Hematopoietic multipotent progenitor cell treated with erythropoietin and hydrocortisone succinate and interleukin-3 and kit ligand, for 4 days (in vitro differentiated cells): ENCODE data around the gene TMED1.

Source experiments
- DNase-seq: peaks from one replicate; pipeline ENCODE4 v3.0.0-alpha.2; 2015

Gene TMED1

DNA sequence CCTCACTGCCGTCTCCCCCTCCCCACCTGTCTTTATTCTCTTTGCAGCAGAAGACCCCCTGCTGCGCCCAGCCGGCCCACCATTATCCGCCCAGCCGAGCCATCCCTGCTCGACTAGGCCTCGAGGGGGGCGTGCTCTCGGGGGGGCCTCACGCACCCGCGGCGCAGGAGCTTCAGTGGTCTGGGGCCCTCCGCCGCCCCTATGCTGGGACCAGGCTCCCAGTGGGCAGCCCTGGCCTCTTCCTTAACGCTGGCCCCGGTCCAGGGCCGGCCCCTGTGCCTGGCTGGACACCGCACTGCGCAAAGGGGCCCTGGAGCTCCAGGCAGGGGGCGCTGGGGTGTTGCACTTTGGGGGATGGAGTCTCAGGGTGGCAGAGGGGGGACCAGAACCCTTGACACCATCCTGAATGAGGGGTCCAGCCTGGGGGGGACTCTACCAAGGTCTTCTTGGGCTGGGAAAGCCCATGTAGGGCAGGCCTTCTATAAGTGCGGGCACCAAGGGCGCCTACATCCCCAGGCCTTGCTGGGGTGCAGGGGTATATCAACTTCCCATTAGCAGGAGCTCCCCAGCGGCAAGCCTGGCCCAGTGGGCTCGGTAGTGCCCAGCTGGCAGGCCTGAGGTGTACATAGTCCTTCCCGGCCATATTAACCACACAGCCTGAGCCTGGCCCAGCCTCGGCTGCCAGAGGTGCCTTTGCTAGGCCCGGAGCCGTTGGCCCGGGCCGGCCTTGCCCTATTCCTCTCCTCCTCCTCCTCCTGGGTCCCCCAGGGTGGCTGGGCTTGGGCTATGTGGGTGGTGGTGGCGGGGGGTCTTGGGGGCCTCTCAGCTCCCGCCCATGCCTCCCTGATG lies 4.9 kb downstream of the TMED1 start:
- DNase-seq, result no peak

DNA sequence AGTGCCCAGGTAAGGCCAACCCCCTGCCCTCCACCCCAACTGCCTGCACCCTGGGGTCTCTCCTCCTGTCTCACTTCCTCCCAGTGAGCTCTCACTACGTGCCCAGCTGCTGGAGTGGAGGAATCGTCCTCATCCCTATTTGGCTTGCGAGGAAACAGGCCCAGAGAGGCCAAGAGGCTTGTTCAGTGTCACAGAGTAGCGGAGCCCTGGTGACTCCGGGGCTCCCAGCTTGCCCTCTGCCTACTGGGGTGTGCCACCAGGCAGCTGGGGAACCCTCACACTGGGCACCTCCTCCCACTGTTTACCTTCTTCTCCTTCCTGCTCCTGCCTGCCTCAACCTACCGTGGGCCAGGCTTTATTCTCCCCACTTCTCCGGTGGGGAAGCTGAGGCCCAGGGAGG lies 5.6 kb downstream of the TMED1 start:
- no peak for DNase-seq

DNA sequence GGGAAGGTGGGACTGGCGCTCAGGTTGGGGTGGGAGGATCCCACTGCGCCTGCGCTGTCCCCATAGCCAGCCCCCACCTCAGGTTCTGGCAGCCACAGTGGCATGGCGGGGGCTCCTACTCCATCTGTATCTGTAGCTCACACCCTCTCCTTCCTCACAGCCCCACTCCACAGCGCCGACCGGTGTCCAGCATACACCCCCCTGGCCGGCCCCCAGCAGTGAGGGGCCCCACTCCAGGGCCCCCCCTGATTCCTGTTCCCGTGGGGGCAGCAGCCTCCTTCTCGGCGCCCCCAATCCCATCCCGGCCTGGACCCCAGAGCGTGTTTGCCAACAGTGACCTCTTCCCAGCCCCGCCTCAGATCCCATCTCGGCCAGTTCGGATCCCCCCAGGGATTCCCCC lies 6.0 kb downstream of the TMED1 start:
- DNase-seq, result no peak

DNA sequence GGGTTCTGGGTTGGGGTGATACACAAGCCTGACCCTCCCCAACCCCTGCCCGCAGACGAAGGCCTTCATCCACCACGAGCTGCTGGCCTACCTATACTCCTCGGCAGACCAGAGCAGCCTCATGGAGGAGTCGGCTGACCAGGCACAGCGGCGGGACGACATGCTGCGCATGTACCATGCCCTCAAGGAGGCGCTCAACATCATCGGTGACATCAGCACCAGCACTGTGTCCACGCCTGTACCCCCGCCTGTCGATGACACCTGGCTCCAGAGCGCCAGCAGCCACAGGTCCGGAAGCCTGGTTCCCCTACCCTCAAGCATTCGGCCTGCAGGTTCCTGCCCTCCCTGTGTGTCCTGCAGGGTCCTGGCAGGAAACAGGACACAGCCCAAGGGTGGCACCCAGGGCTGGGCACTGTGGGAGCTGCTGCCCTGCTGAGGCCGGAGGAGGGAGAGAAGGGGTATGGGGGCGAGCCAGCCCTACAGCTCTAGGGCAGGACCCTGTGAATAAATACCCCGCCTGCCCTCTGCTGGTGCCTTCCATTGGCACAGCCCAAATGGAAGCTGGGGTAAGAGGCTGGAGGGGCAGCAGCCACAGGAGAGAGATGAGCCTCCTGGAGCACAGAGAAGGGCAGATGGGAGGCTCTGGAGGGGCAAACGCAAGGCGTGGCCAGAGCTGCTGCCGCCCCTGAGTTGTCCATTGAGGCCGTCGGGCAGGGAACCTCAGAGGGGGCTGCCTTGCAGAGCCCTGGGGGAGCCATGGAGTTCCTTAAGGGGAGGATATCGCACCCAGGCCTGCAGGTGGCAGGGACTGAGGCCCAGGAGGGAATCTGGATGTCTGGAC lies 6.8 kb downstream of the TMED1 start:
- DNase-seq, result peak; percentile 62

DNA sequence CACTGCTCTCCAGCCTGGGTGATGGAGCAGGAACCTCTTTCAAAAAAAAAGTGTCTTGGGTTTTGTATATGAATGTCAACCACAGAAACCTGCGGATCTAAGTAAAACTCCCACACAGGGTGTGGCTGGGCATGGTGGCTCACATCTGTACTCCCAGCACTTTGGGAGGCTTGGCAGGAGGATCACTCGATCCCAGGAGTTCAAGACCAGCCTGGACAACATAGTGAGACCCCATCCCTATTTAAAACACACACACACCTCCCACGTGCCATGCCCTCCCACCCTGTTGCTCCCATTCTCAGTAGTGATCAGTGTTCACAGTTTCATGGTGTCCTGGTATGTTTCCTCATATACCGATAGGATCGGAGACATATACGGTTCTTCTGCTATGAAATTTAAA lies 9.2 kb downstream of the TMED1 start:
- DNase-seq, result no peak

DNA sequence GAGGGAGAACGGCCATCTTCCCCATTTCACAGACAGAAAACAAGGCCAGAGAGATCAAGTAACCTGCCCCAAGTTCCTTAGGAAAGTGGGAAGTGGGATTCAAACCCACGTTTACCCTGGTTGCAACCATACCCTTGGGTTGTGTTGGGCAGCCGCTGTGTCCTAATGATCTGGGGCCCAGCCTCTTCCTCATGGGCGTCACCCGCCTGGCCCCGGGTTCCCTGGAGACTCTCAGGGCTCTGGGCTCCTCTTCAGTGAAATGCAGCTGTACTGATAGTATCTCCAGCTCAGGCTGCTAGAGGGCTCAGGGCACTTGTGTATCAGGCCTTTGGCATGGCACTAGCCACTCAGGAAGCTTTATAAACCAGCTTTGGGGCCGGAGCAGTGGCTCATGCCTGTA lies 9.8 kb downstream of the TMED1 start:
- DNase-seq, result peak; percentile 59

DNA sequence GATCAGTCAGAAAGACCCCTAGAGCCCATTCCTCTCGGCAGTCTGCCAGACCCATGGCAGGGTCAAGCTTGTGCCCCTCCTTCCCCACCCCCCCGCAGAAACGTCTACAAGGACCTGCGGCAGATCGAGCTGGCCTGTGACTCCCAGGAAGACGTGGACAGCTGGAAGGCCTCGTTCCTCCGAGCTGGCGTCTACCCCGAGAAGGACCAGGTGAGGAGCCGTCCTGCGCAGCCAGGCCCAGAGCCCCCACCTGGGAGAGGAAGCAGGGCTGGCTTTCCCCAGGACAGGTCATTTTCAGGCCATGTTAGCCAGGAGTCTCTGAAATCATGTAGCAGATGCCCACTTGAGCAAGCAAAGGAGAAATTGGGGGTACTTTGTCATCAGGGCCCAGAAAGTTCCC lies 12.3 kb downstream of the TMED1 start:
- no peak for DNase-seq

DNA sequence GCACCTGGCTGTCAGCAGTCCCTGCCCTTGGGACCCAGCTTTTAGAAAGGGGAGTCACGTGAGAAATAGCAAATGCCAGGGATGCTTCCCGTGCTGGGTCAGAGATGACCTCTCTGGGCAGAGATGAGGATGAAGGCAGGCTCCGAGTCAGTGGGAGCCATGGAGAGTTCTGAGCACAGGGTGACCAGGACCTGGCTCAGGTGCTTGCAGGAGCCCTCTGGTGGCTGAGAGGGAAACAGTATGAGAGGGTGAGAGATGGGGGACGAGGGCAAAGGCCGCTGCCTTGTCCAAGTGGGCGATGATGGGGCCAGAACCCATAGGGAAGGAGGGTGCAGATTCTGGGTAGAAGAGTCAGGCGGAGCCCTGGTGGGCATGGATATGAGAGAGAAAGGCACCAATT lies 15.8 kb downstream of the TMED1 start:
- DNase-seq, result no peak

DNA sequence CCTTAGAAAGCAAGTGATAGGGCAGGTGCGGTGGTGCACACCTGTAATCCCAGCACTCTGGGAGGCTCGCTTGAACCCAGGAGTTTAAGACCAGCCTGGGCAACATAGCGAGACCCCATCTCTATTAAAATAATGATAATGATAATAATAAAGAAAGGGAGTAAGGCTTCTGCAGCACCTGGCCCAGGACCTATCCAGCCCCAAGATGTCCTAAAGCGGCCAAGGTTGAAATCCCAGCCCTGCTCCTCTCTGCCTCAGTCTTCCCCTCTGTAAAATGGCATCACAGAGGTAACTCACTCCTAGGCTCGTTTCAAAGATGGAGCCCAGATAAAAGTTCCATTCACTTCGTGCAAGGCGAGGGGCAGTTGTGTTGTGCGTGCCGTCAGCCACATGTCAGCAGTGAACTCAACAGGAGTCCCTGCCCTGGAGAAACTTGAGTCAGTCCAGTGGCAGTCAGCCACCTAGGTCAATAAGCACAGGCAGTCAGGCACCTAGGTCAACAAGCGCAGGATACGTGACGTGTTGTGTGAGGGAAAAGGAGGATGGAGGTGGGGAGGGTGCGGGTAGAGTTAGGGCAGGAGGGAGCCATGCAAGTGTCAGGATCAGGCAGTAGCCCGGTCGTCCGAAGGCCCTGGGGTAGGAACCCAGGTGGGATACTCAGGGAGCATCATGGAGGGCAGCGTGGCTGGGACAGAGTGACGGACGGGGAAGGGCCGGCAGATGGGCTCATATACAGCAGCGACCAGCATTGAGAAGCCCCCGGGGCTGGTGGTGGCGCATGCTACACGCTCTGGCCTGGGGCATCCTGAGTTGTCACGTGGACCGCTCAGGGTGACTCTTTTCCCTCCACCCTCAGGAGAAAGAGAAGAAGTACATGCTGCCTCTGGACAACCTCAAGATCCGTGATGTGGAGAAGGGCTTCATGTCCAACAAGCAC lies 16.6 kb downstream of the TMED1 start:
- no peak for DNase-seq

DNA sequence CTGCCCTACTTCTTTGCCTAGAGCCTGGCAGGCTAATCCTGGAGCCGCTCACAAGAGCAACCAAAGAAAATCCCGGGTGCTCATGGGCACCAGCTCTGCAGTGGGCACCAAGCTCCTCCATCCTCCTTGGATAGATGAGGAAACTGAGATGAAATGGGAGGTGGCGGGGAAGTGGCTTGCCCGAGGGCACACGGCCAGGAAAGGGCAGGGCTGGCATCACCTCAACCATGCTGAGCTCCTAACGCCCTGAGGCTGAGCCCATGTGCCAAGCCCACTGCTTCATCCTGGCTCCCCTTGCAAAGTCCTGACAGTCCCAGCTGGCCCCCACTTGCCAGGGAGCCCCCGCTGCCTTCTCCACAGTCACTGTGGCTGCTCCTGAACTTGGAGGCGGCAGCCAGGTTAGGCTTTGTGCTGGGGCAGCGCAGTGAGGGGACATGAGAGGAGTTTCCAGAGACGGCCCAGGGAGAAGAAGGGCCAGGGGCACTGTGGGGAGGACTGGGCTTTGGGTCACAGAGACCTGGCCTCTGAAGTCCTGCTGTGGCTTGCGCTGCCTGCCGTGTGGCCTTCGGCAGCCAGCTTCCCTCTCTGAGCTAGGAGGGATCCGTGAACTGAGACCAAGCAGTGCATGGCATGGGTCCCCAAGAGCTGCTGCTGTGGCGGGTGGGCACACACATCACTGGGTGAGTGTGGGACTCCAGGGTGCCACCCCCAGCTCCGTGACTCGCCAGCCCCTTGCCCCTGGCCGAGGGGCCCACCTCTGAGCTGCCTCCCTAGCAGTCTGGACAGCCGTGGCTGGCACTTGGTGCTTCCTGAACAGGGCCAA lies 17.5 kb downstream of the TMED1 start:
- no peak for DNase-seq

DNA sequence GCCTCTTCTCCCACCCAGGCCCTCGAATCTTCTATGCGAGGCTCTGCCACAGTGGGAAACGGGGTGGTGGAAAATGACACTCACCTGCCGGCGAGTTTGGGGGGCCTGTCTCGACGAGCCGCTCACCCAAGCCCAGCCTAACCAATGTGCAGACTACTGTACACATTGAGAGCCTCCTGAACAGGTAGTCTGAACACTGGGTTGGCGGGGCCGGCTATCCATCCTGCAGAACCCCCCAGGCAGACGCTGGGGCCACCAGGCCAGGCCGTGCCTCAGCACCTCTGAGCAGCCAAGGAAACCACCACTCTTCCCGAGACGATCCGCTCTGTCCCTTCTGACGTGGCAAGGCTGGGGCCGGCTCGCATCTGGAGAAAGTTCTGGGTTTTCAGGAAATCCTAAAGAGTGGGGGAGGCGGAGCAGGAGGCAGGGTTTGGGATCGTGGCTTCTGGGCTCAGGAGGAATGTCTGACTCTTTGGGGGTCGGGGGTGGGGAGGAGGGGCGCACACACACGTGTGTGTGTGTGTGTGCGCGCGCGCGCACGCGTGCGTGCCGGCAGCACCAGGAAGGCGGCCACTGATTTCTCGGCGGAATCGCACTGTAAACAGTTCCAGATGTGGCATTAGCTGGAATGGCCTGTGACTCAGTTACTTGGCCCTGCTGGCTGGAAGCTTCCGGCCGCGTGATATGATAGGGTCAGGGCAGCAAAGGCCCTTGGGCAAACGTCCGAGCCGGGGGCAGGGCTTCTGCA lies 18.5 kb downstream of the TMED1 start:
- no peak for DNase-seq

DNA sequence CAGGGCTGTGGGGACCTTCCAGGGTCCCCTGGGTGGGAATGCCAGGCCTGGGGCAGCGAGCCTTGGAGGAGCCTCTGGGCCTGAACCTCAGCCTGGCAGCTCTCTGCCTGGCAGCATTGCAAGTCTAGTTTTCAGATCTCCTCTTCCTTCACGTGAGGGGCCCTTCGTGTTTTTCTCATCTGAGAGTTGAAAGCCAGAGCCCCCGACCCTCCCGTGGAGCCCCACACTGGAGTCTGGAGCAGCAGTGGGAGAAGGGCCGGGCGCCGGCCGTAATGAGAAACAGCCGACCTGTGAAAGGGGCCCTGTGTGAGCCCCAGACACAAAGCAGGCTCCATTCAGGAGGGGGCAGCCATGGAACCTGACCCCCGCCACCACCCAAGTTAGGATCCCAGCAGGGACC lies 19.3 kb downstream of the TMED1 start:
- DNase-seq, result no peak

DNA sequence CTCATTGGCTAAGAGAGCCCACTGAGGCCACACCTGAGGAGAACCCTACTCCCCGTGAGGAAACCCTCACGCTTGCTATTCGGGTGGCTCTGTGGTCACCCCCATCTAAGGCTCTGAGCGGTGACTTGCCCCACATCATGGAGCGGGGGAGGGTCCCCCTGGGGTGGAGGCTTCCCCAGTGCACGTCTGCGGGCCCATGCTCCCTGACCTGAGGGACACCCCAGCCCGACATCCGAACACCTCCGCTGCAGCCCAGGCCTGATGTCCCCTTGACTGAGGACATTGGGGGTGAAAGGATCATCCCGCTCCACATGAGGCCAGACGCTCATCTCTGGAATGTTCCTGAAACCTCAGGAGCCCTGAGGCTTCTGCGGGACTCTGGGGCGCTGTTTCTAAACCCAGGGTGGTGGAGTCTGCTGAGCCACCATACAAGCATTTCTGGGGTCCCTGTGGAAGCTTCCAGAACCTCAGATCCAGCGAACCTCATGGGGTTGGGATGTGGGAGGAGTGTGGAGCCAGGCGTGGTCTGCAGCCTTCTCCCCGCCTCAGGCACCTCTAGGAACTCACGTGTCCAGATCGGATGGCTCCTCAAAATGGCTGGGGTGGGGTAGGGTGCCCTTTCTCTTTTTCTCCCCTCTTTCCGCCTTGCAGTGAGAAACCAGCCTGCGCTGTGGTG lies 19.9 kb downstream of the TMED1 start:
- DNase-seq, result no peak

DNA sequence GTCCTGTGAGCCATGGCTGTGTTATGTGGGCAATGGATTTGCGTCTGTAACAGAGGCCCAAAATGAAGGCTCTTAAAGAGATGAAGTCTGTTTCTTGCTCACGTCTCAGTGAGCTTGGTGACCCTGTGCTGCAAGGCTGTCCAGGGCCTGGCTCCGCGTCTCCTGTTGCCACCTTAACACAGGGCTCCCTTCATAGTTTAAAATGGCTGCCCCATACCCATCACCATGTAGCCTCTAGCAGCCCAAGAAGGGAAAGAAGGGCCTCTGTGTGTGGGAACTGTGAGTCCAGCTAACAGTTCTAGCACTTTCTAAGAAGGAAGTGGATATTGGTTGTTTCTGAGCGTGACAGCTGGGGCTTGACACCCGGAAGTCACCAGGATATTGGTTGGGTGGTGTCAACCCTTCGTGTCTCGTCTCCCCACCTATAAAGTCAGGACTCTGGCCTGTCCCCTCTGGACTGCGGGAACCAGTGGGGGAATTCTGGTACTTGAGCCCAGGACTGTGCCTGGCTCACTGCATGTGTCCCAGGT lies 20.9 kb downstream of the TMED1 start:
- DNase-seq, result no peak

DNA sequence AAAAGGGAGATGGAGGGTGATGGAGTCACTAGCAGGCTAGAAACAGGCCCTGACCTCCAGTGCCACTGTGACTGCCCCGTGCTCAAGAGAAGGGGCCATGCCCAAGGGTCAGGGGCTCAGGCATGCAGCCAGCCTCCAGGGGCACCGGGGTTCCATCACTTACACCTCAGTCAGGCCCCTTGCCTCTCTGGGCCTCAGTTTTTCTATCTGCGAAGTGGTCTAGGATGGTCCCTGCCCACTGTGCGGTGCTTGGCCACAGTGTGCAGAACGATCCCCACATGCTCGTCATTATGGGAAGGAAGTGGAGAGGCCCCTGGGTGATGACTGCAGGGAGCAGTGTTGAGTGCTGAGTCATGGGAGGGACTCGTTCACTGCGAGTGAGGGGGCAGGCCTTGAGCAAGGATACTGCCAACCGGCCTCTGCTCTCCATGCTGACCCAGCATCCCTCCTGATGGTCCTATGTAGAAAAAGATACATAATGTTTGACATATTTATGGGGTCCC lies 23.1 kb downstream of the TMED1 start:
- peak; percentile 95 for DNase-seq

DNA sequence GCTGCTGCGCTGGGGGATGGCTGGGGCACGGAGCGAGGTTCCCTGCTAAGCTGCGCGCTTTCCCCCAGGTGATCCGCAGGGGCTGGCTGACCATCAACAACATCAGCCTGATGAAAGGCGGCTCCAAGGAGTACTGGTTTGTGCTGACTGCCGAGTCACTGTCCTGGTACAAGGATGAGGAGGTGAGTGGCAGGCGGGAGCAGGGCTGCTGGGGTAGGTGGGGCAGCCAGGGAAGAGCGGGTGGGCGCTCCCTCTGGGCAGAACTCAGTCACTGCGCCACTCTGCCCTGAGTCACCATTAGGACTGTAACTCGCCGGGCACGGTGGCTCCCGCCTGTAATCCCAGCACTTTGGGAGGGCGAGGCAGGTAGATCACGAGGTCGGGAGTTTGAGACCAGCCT lies 23.8 kb downstream of the TMED1 start:
- peak; percentile 45 for DNase-seq

DNA sequence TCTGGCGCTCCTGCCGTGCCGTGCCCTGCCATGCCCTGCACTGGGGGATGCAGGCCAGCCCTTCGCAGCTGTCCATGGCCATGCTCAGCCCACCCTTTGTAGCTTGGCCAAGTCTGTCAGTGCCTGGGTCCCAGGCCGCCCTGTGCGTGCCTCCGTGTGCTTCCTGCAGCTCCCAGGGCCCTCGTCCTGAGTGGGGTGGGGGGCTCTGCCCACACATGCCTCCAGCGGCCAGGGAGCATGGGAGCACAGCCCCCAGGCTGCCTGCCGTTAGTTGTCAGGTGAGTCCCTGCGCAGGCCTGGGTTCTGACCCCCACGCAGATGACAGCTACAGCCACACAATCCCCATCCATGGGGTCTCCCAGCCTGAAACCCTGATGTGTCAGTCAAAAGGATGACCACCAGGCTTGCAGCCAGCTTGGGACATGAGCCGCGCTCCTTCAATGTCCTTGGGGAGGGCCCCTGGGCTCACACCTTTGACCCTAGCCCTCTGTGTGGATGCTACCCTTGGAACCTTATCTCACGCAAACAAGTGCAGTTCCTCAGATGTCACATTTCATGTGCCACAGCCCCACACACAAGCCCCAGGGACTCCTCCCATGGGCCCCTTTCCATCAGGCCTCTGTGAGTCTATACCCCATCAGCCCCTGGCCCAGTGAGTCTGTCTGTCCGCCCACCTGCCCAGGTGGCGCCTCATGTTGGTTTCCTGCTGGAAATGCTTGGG lies 24.5 kb downstream of the TMED1 start:
- DNase-seq, result peak; percentile 82

DNA sequence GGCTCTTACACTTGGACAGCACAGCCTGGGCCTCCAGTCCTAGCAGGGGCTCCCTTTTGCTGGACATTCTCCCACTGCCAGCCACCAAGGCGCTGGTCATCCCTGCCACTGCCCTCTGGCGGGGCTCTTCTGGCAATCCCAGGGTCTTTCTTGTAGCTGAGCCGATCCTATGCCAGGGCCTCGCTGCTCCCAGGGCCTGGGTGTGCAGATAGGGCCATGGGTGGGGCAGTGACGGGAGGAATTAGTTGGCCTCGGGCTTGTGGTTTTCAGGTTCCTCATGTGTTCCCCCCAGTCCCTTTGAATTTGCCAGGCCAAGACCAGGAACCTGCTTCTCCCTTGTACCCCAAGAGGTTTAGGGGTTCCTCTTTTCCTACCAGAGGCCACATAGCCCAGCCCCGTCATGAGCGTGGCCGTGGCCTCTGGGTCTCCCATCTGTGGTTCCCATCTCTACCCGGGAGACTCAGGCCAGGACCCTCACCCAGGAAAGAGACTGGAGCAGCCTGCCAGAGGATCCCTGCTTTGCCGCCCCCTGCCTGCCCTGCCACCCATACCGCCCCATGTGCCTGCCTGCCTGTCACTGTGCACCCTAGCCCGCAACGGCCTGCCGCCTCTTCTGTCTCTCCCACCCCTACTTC lies 26.2 kb downstream of the TMED1 start:
- peak; percentile 94 for DNase-seq
